ENCODE results near the gene ING5.
A peak's percentile ranks its signal among the peaks of the same experiment; 100 is the strongest.

Gene ING5

GRCh38 chr2:241763551-241764274, 61.9 kb downstream of the ING5 start:
- DNase-seq = peak; percentile 64

GRCh38 chr2:241764275-241765241, 62.7 kb downstream of the ING5 start:
- DNase-seq = peak; percentile 35

- DNase-seq = no peak
These were observed 65.8 kb downstream of the ING5 start for GRCh38 chr2:241767464-241768250.

DNA sequence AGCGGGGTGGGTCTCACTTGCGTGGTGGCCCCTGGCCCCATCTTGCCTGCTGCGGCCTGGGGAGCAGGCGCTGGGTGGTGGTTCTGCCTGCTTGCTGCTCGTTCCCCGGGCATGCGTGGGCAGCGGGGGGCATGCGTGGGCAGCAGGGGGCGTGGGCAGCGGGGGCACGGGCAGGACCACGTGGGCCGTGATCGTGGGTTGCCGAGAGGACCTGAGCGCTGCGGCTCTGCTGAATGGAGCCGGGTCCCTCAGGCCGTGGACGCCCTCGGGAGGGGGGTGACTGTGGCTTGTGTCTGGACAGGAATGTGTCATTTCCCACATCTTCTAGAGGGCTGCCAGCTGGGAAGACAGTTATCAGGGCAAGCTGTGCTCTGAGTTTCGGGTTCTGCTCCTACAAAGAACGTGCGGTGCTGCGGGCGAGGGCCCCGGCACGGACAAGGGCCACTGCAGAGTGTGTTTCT, 66.4 kb downstream of the ING5 start:
- no peak for DNase-seq

- no peak for DNase-seq
These were observed 67.0 kb downstream of the ING5 start for GRCh38 chr2:241768850-241769249.

GRCh38 chr2:241769819-241770184, 68.0 kb downstream of the ING5 start:
- DNase-seq = no peak

GRCh38 chr2:241770185-241770935, 68.5 kb downstream of the ING5 start:
- no peak for DNase-seq

- DNase-seq = no peak
These were observed 69.1 kb downstream of the ING5 start for GRCh38 chr2:241770936-241771285.

DNA sequence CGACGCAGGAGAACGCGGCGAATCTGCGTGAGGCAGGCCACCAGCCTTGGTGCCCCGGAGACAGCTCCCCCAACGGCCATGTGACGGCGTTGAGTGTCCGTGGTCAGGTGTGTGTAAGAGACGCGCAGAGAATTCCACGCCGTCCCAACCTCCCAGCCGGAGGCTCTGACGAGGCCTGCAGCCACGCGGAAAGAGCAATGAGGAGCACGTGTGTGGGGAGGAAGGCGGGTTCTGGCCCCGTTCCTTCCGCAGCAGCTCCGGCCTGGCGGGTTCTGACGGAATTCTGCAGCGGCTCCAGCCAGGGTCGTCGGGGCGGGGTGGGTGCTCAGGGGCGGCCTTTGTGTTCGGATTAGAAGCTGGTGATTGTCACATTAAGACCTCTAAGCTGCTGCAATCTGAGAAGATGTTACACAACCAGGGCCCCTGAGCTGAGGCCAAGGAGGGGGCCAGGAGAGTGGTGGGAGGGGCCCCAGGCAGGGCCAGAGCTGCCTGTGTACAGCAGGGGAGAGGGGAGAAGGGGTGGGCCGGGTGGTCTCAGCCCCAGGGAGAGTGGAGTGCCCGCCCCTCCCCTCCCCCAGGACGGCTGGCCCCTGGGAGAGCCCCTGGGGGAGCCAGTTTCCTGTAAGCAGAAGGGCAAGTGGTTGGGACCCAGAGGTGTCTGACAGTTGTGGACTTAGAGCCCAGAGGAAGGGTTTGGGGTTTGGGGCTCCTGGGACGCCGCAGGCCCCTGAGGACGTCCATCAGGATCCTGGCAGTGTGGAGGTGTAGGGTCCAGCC, 69.6 kb downstream of the ING5 start:
- no peak for DNase-seq

DNA sequence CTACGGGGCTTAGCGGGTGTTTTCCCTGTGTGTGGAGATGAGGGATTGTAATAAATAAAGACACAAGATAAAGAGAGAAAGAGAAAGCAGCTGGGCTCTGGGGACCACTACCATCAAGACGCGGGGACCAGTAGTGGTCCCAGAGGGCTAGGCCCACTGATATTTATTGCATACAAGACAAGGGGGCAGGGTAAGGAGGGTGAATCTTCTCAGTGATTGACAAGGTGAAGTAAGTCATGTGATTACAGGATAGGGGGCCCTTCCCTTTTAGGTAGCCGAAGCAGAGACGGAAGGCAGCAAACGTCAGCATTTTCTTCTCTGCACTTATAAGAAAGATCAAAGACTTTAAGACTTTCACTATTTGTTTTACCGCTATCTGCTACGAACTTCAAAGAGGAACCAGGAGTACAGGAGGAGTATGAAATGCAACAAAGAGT, 70.2 kb downstream of the ING5 start:
- peak; percentile 61 for DNase-seq

GRCh38 chr2:241773511-241774418, 71.9 kb downstream of the ING5 start:
- no peak for DNase-seq

DNA sequence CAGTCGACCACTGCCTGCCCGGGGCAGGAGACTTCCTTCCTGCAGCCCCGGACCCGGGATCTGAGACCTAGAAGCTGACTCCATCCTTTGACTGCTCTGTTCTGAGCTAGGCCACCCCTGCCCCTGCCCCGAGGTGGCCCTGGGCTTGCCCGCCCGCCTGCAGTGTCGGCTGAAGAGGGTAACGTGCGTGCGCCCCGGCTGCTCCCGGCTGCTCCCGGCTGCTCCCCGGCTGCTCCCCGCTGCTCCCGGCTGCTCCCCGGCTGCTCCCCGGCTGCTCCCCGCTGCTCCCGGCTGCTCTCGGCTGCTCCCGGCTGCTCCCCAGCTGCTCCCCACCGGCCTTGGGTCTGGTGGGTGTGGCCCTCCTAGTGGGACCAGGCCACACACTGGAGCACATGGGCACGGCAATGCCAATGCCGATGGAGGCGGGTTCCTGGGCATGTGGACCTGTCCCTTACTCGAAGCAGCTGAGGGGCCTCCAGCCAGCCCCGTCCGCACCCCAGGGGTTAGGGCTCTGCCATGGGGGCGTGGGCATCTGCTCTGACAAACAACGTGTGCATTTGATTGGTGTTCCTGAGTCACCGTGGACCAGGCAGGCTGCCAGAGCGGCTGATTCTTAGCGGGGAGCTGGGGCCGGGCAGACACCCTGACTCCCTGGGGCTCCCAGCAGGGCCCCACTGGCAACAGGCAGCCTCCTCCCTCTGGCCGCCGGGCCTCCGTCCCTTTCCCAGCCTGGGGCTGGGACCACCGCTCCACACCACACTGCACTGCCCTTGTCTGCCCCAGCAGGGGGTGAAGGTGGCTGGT, 72.8 kb downstream of the ING5 start:
- DNase-seq = no peak

- no peak for DNase-seq
These were observed 73.7 kb downstream of the ING5 start for GRCh38 chr2:241775223-241776177.

- no peak for DNase-seq
These were observed 74.7 kb downstream of the ING5 start, which contains the start of gene GAL3ST2 for GRCh38 chr2:241776336-241777169. Gene GAL3ST2, plus strand, starts transcription at chr2:241776822. Its CDS starts 134 bp downstream, at chr2:241776956.

DNA sequence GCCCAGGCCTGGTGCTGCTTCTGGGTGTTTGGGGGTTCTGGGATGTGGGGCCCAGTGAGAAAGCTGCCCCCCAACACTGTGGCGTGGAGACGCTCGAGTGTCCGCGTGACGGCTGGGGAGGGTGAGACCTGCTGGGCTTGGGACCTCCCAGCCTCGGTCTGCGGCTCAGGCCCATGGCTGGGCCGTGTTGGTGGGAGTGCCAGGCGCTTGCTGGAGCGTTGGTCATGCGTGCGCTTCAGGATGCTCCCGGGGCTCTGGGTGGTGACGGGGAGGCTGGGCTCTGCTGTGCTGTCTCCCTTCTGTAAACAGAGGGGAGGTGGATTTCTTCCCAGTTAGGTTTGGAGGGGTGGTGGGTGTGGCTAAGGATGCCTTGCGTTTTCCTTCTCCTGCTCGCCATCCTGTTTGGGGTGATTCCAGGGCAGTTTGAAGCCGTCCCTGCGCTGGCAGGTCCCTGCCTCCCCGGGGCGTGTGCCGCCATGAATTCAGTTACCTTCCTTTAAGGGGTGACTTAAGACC, 75.4 kb downstream of the ING5 start:
- DNase-seq = no peak

GRCh38 chr2:241777686-241778627, 76.1 kb downstream of the ING5 start:
- no peak for DNase-seq

All from activated CD4-positive, alpha-beta T cell treated with anti-CD3 and anti-CD28 coated beads, Interleukin-10, Interleukin-2, amounts not matched to agents 100 ng/mL and 50 ng/mL, durations not matched to agents 16 hours and 8 hours (primary cell).